Esophagus muscularis mucosa (tissue), 4 donors: Measurements from ENCODE around the gene ICE2. TPM values are rescaled to one million over a fixed set of nuclear protein-coding genes. Genes with fewer than 3 reads are reported as not detected.

Source experiments
- DNase-seq: peaks from one replicate; pipeline ENCODE4 v3.0.0-alpha.2; 2017; ENCODE audit errors: extremely low spot score
- H3K27ac ChIP-seq, 4 donors: fragments of 200-600 bp; sonication (generic); replicated peaks in 1 of 4; 1 replicate in 3 of 4; 2 replicates in 1 of 4; pipeline ENCODE4 v1.5.1; 2016 to 2019; ENCODE audit warnings: mild to moderate bottlenecking in 1 of 4
- H3K27me3 ChIP-seq, 4 donors: fragments of 200-600 bp; sonication (generic); one replicate each; pipeline versions ENCODE4 v1.5.1 to v1.6.0; 2016 to 2019
- H3K36me3 ChIP-seq, 4 donors: fragments of 200-600 bp; sonication (generic); one replicate each; pipeline ENCODE4 v1.5.1; 2016 to 2019
- H3K4me1 ChIP-seq, 4 donors: fragments of 200-600 bp; sonication (generic); one replicate each; pipeline ENCODE4 v1.5.1; 2016 to 2019
- H3K4me3 ChIP-seq, 4 donors: fragments of 200-600 bp; sonication (generic); 1 replicate in 2 of 4; 2 replicates in 2 of 4; pipeline ENCODE4 v1.5.1; 2016 to 2019; ENCODE audit warnings: mild to moderate bottlenecking in 4 of 4, moderate library complexity in 1 of 4
- H3K9me3 ChIP-seq, 4 donors: fragments of 200-600 bp; sonication (generic); 1 replicate in 3 of 4; 2 replicates in 1 of 4; pipeline ENCODE4 v1.5.1; 2016 to 2019
- CTCF ChIP-seq, 3 experiments: fragments of 200-600 bp in 2 of 3; fragments of 450-650 bp in 1 of 3; sonication (generic) in 2 of 3; IDR thresholded peaks; one replicate each; pipeline ENCODE4 v1.5.1; 2017 to 2019; ENCODE audit warnings: antibody characterized with exemption in 3 of 3, mild to moderate bottlenecking in 2 of 3, moderate library complexity in 1 of 3
- EP300 ChIP-seq: sonication (generic); formaldehyde crosslinking; IDR thresholded peaks from one replicate; pipeline ENCODE4 v1.6.1; 2017; ENCODE audit warnings: antibody characterized with exemption
- POLR2A ChIP-seq: fragments of 450-650 bp; IDR thresholded peaks from one replicate; pipeline ENCODE4 v1.6.1; 2017; ENCODE audit warnings: antibody characterized with exemption, moderate library complexity, mild to moderate bottlenecking, low read depth
- POLR2AphosphoS5 ChIP-seq, 2 donors: sonication (generic); formaldehyde crosslinking; IDR thresholded peaks; one replicate each; pipeline ENCODE4 v1.6.1; 2017; ENCODE audit warnings: antibody characterized with exemption in 2 of 2
- WGBS: methylation state at CpG from one replicate; pipeline ENCODE4 v1.1.5; 2018; 5-methylcytosine and 5-hydroxymethylcytosine counted together
- intact Hi-C: fragments of 100-400 bp; cut with DNase I; formaldehyde crosslinking; loops from one replicate; pipeline ENCODE4 v1.15.1; 2023
- total RNA-seq, 4 donors: library from RNA; depleted of rRNA; stranded (reverse); fragments of >200 nt; gene quantifications; one replicate each; pipeline versions ENCODE4 v1.1.0 to v1.2.1, GENCODE V29; 2016

The ICE2 gene
- total RNA-seq = 10 to 100 TPM; 17.4 to 30.4 (median 21.3) TPM

- Histone ChIP-seq H3K4me3 (peak within 1 kb of the TSS; percentile 69 to 95 (median 84)), H3K27me3 (no peaks in the 10 kb centered on the region), H3K9me3 (no peaks in the 10 kb centered on the region), H3K36me3 (peaks cover 0 to 13% (median 6%) of the 10 kb centered on the region in 4 donors), H3K27ac (peak within 1 kb of the TSS; percentile 91 to 95 (median 94)), H3K4me1 (peaks cover 28 to 45% (median 37%) of the 10 kb centered on the region in 4 donors)
- peak; percentile 99 for DNase-seq
- TF ChIP-seq POLR2A (peak; percentile 77), EP300 (no peak), POLR2AphosphoS5 (IDR thresholded peaks at IDR 0.05) (peak; percentile 98 to 99), CTCF (IDR thresholded peaks at IDR 0.05) (peak in 2 of 3 experiments; percentile 13 to 20)
- intact Hi-C loops = no loop called here
- WGBS = under 1% methylated on average over 46 of the region's 57 CpGs
These were observed at the start of gene ICE2 for GRCh38 chr15:60478566-60479360. TSS of gene ICE2 (minus strand) at chr15:60479142. CDS start at chr15:60477977, 1,165 bp downstream.

- DNase-seq = no peak
- TF ChIP-seq POLR2AphosphoS5 (IDR thresholded peaks at IDR 0.05) (no peak), EP300 (no peak), CTCF (IDR thresholded peaks at IDR 0.05) (no peak), POLR2A (no peak)
- peaks cover 0 to 10% (median 3%) of the 10 kb centered on the region in 4 donors for H3K36me3 ChIP-seq
- H3K4me1 ChIP-seq = peaks cover 0 to 26% (median 14%) of the 10 kb centered on the region in 4 donors
- no peak overlapping the region for H3K4me3 ChIP-seq
- H3K27me3 ChIP-seq = no peaks in the 10 kb centered on the region
- WGBS = 92% methylated on average over 1 of the region's 1 CpG
- intact Hi-C loops = no loop called here
- no peak overlapping the region for H3K27ac ChIP-seq
- no peaks in the 10 kb centered on the region for H3K9me3 ChIP-seq
These were observed 49.6 kb upstream of the ICE2 start for GRCh38 chr15:60528530-60528929.

GRCh38 chr15:60527456-60527855 lies 48.5 kb upstream of the ICE2 start:
- TF ChIP-seq POLR2A (no peak), CTCF (IDR thresholded peaks at IDR 0.05) (no peak), POLR2AphosphoS5 (IDR thresholded peaks at IDR 0.05) (no peak), EP300 (no peak)
- intact Hi-C loops = no loop called here

GRCh38 chr15:60526127-60526616 lies 47.2 kb upstream of the ICE2 start:
- intact Hi-C loops = no loop called here
- 78% methylated on average over 10 of the region's 10 CpGs for WGBS
- Histone ChIP-seq H3K27ac (peak overlapping the region in 1 of 4 donors; percentile 20), H3K27me3 (no peaks in the 10 kb centered on the region), H3K36me3 (peaks cover 0 to 10% (median 3%) of the 10 kb centered on the region in 4 donors), H3K4me3 (no peak overlapping the region), H3K4me1 (peaks cover 0 to 27% (median 10%) of the 10 kb centered on the region in 4 donors), H3K9me3 (no peaks in the 10 kb centered on the region)
- no peak for DNase-seq
- TF ChIP-seq POLR2A (no peak), EP300 (no peak), CTCF (IDR thresholded peaks at IDR 0.05) (no peak), POLR2AphosphoS5 (IDR thresholded peaks at IDR 0.05) (no peak)

More at GRCh38 chr15:60527456-60527855, 48.5 kb upstream of the ICE2 start:
- DNase-seq = no peak
- Histone ChIP-seq H3K27me3 (no peaks in the 10 kb centered on the region), H3K4me1 (peaks cover 0 to 26% (median 10%) of the 10 kb centered on the region in 4 donors), H3K4me3 (no peak overlapping the region), H3K9me3 (no peaks in the 10 kb centered on the region), H3K36me3 (peaks cover 0 to 10% (median 3%) of the 10 kb centered on the region in 4 donors), H3K27ac (no peak overlapping the region)
- 74% methylated on average over 4 of the region's 4 CpGs for WGBS
